Measurements from ENCODE around the gene PPARG. TPM values are rescaled to one million over a fixed set of nuclear protein-coding genes. Genes with fewer than 3 reads are reported as not detected.

The PPARG gene
- total and polyA plus RNA-seq, 3 experiments from 2014 or later = 0.66 to 0.74 TPM; not detected in 1

DNA sequence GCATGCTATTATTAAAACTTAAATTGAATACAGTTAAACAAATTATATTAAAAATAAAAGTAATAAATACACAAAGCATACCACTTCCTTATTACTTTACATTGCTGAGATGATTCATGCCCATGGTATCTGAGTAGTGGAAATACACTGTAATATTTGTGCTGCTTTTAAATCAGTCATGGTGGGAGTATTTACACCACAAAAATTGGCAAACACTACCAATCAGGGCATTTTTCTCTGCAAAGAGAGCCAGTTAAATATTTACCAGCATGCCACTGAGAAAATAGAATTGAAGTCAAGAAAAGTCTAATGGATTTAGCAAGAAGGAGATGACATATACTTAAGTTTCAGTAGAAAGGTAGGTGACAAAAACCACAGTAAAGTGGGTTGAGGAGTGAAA lies 19.6 kb downstream of the PPARG start:
- DNase-seq = no peak
- Histone ChIP-seq H3K36me3 (ENCODE audit: insufficient read depth, low read length) (no peaks in the 10 kb centered on the region), H3K27ac (ENCODE audit: low read depth, low read length) (no peak overlapping the region), H3K27me3 (ENCODE audit: insufficient read depth, low read length, poor library complexity, severe bottlenecking) (no peaks in the 10 kb centered on the region), H3K4me3 (ENCODE audit: low read length) (no peak overlapping the region), H3K4me1 (ENCODE audit: insufficient read depth, low read length) (no peaks in the 10 kb centered on the region), H3K9me3 (ENCODE audit: low read length) (no peaks in the 10 kb centered on the region)
- Mint-ChIP-seq H3K9me3 (no peaks in the 10 kb centered on the region), H3K4me3 (no peak overlapping the region), H3K27me3 (peaks cover 3 to 9% of the 10 kb centered on the region in 2 donors), H3K4me1 (no peaks in the 10 kb centered on the region), H3K27ac (no peak overlapping the region), H3K36me3 (no peaks in the 10 kb centered on the region)
- ChIA-PET POLR2A (no interaction called here), CTCF (no interaction called here)

DNA sequence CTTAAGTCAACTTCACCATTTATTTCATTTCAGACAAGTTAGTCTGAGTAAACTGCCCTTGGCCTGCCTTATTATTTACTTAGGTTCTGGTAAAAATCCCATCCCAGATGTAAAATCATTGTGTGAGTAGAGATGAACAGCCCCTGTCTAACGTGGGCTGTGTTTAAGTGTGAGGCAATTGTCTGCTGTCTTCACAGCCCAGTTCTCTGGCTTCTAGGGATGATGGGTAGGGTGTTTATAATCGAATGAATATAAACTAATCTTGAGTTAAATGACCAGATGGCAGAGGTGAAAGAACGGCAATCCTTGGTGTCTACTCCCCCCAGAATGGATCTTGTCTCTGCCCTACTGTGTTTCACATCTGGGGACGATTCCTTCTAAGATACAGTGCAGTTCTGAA lies 20.8 kb downstream of the PPARG start:
- no peak overlapping the region for H3K27ac ChIP-seq (ENCODE audit: low read depth, low read length)
- H3K27ac Mint-ChIP-seq = no peak overlapping the region
- H3K36me3 Mint-ChIP-seq = no peaks in the 10 kb centered on the region
- no peaks in the 10 kb centered on the region for H3K9me3 Mint-ChIP-seq
- H3K27me3 ChIP-seq (ENCODE audit: insufficient read depth, low read length, poor library complexity, severe bottlenecking) = no peaks in the 10 kb centered on the region
- no peaks in the 10 kb centered on the region for H3K9me3 ChIP-seq (ENCODE audit: low read length)
- peaks cover 3 to 8% of the 10 kb centered on the region in 2 donors for H3K27me3 Mint-ChIP-seq
- no peaks in the 10 kb centered on the region for H3K4me1 ChIP-seq (ENCODE audit: insufficient read depth, low read length)
- no peak for DNase-seq
- no peak overlapping the region for H3K4me3 ChIP-seq (ENCODE audit: low read length)
- H3K4me1 Mint-ChIP-seq = no peaks in the 10 kb centered on the region
- CTCF ChIA-PET = no interaction called here
- no peaks in the 10 kb centered on the region for H3K36me3 ChIP-seq (ENCODE audit: insufficient read depth, low read length)
- H3K4me3 Mint-ChIP-seq = no peak overlapping the region
- POLR2A ChIA-PET = no interaction called here

DNA sequence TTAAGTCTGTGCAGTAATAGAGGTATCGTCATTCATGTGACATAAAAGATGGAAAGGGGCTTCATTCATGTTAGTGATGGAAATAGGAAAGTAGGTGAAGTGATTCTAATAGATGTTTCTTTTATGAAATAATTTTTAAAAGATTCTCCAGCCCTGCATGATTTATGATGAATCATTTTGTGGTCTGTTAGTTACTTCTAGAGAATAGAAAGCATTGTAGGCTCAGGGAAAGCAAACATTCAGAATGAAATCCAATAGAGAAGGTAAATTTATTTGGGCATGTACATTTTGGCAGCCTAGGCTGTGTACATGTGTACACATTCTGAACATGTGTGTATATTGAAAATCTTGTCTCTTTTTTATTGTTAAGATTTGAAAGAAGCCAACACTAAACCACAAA lies 23.1 kb downstream of the PPARG start:
- ChIA-PET POLR2A (no interaction called here), CTCF (no interaction called here)
- Histone ChIP-seq H3K27me3 (ENCODE audit: insufficient read depth, low read length, poor library complexity, severe bottlenecking) (no peaks in the 10 kb centered on the region), H3K4me1 (ENCODE audit: insufficient read depth, low read length) (no peaks in the 10 kb centered on the region), H3K36me3 (ENCODE audit: insufficient read depth, low read length) (no peaks in the 10 kb centered on the region), H3K4me3 (ENCODE audit: low read length) (no peak overlapping the region), H3K9me3 (ENCODE audit: low read length) (no peaks in the 10 kb centered on the region), H3K27ac (ENCODE audit: low read depth, low read length) (no peak overlapping the region)
- Mint-ChIP-seq H3K4me1 (no peaks in the 10 kb centered on the region), H3K4me3 (no peak overlapping the region), H3K27ac (no peak overlapping the region), H3K27me3 (peaks cover 3 to 16% of the 10 kb centered on the region in 2 donors), H3K9me3 (no peaks in the 10 kb centered on the region), H3K36me3 (no peaks in the 10 kb centered on the region)
- DNase-seq = no peak

DNA sequence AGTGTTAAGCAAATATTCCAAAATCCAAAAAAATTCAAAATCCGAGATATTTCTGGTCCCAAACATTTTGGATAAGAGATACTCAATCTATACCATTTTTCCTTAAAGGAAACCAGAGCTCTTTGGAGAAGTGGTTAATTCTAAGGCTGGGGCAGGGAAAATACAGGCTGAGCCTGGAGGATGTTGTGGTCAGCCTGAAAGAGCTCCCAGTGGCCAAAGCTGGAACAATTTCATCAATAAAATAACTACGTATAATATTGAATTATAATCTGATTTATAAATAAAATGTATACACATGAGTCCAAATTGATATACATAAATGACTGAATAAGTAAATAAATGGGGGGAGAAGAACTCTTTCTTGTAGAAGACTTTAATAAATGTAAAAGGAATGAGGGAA lies 24.6 kb downstream of the PPARG start:
- no peaks in the 10 kb centered on the region for H3K27me3 ChIP-seq (ENCODE audit: insufficient read depth, low read length, poor library complexity, severe bottlenecking)
- ChIA-PET CTCF (no interaction called here), POLR2A (no interaction called here)
- H3K27me3 Mint-ChIP-seq = peaks cover 3 to 16% of the 10 kb centered on the region in 2 donors
- no peaks in the 10 kb centered on the region for H3K9me3 Mint-ChIP-seq
- H3K36me3 Mint-ChIP-seq = no peaks in the 10 kb centered on the region
- no peak for DNase-seq
- H3K27ac ChIP-seq (ENCODE audit: low read depth, low read length) = no peak overlapping the region
- no peak overlapping the region for H3K4me3 ChIP-seq (ENCODE audit: low read length)
- no peak overlapping the region for H3K27ac Mint-ChIP-seq
- H3K9me3 ChIP-seq (ENCODE audit: low read length) = no peaks in the 10 kb centered on the region
- no peaks in the 10 kb centered on the region for H3K4me1 Mint-ChIP-seq
- H3K4me3 Mint-ChIP-seq = no peak overlapping the region
- no peaks in the 10 kb centered on the region for H3K4me1 ChIP-seq (ENCODE audit: insufficient read depth, low read length)
- no peaks in the 10 kb centered on the region for H3K36me3 ChIP-seq (ENCODE audit: insufficient read depth, low read length)

DNA sequence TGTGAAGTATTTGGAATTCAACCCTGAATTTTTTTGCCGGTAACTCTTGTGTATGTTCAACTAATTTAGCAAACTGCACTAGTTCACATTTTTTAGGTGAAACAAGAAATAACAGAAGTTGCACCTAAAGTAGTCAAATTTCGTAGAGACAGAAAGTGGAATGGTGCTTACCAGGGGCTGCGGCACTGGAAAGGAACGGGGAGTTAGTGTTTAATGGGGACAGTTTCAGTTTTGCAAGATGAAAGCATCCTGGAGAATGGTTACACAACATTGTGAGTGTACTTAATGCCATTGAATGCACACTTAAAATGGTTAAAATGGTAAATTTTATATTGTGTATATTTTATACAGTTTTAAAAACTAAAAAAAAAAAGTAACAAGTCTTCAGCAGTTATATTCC lies 27.4 kb downstream of the PPARG start:
- Mint-ChIP-seq H3K9me3 (no peaks in the 10 kb centered on the region), H3K36me3 (no peaks in the 10 kb centered on the region), H3K4me1 (no peaks in the 10 kb centered on the region), H3K4me3 (no peak overlapping the region), H3K27ac (no peak overlapping the region), H3K27me3 (peaks cover 4 to 21% of the 10 kb centered on the region in 2 donors)
- no peak overlapping the region for H3K4me3 ChIP-seq (ENCODE audit: low read length)
- ChIA-PET CTCF (no interaction called here), POLR2A (no interaction called here)
- H3K9me3 ChIP-seq (ENCODE audit: low read length) = no peaks in the 10 kb centered on the region
- no peaks in the 10 kb centered on the region for H3K36me3 ChIP-seq (ENCODE audit: insufficient read depth, low read length)
- no peaks in the 10 kb centered on the region for H3K4me1 ChIP-seq (ENCODE audit: insufficient read depth, low read length)
- no peak overlapping the region for H3K27ac ChIP-seq (ENCODE audit: low read depth, low read length)
- DNase-seq = no peak
- H3K27me3 ChIP-seq (ENCODE audit: insufficient read depth, low read length, poor library complexity, severe bottlenecking) = no peaks in the 10 kb centered on the region

DNA sequence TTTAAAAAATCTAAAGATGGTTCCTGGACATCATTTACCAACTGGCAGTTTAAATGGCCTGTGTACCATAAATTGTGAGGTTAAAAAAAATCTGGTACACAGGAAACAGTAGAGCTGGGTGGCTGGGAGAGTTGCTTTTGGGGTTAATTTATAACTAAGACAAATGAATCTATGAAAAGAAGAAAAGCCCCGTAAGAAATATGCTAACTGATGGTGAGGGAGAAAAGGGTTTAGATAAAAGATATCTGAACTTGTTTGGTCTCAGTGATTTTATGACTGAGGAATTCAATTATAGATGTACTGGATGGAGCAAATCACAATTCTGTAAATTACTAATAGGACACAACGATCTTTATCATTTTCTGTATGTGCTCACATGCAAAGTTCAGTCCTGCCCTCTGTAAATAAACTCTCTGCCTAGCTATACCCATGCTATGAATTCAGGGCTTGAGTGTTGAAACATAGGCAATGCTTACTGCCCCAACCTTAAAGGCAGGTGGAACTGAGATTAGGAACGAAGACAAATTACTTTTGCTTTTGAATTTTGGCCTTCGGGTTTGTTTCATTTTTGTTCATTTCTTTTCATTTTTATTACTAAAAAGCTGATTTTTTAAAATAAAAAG lies 28.0 kb downstream of the PPARG start:
- no peak overlapping the region for H3K4me3 Mint-ChIP-seq
- H3K9me3 Mint-ChIP-seq = no peaks in the 10 kb centered on the region
- H3K27me3 Mint-ChIP-seq = peaks cover 4 to 21% of the 10 kb centered on the region in 2 donors
- no peaks in the 10 kb centered on the region for H3K4me1 Mint-ChIP-seq
- DNase-seq = no peak
- no peaks in the 10 kb centered on the region for H3K36me3 ChIP-seq (ENCODE audit: insufficient read depth, low read length)
- no peaks in the 10 kb centered on the region for H3K27me3 ChIP-seq (ENCODE audit: insufficient read depth, low read length, poor library complexity, severe bottlenecking)
- POLR2A ChIA-PET = no interaction called here
- no peaks in the 10 kb centered on the region for H3K9me3 ChIP-seq (ENCODE audit: low read length)
- H3K36me3 Mint-ChIP-seq = no peaks in the 10 kb centered on the region
- H3K4me3 ChIP-seq (ENCODE audit: low read length) = no peak overlapping the region
- H3K27ac ChIP-seq (ENCODE audit: low read depth, low read length) = no peak overlapping the region
- H3K27ac Mint-ChIP-seq = no peak overlapping the region
- no peaks in the 10 kb centered on the region for H3K4me1 ChIP-seq (ENCODE audit: insufficient read depth, low read length)
- CTCF ChIA-PET = no interaction called here

DNA sequence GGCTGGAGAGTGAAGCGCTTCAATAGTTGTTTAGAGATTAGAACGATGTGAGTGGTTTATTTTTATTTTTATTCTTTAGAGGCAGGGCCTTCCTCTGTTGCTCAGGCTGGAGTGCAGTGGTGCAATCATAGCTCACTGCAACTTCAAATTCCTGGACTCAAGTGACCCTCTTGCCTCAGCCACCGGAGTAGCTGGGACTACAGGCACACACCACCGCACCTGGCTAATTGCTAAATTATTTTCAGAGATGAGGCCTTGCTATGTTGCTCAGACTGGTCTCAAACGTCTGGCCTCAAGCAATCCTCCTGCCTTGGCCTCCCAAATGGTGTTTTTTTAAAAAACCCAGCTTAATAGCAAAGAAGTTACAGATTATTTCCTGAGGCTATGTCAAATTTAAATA lies 29.0 kb downstream of the PPARG start:
- Mint-ChIP-seq H3K4me1 (no peaks in the 10 kb centered on the region), H3K27me3 (peaks cover 7 to 25% of the 10 kb centered on the region in 2 donors), H3K4me3 (no peak overlapping the region), H3K36me3 (no peaks in the 10 kb centered on the region), H3K27ac (no peak overlapping the region), H3K9me3 (no peaks in the 10 kb centered on the region)
- Histone ChIP-seq H3K36me3 (ENCODE audit: insufficient read depth, low read length) (no peaks in the 10 kb centered on the region), H3K4me3 (ENCODE audit: low read length) (no peak overlapping the region), H3K27ac (ENCODE audit: low read depth, low read length) (no peak overlapping the region), H3K9me3 (ENCODE audit: low read length) (no peaks in the 10 kb centered on the region), H3K27me3 (ENCODE audit: insufficient read depth, low read length, poor library complexity, severe bottlenecking) (no peaks in the 10 kb centered on the region), H3K4me1 (ENCODE audit: insufficient read depth, low read length) (no peaks in the 10 kb centered on the region)
- ChIA-PET POLR2A (no interaction called here), CTCF (interaction anchor here (1.0 kb wide), 1 partner anchor 10 kb away, joined by 4 read pairs; no protein-coding TSS in a partner anchor)
- no peak for DNase-seq

DNA sequence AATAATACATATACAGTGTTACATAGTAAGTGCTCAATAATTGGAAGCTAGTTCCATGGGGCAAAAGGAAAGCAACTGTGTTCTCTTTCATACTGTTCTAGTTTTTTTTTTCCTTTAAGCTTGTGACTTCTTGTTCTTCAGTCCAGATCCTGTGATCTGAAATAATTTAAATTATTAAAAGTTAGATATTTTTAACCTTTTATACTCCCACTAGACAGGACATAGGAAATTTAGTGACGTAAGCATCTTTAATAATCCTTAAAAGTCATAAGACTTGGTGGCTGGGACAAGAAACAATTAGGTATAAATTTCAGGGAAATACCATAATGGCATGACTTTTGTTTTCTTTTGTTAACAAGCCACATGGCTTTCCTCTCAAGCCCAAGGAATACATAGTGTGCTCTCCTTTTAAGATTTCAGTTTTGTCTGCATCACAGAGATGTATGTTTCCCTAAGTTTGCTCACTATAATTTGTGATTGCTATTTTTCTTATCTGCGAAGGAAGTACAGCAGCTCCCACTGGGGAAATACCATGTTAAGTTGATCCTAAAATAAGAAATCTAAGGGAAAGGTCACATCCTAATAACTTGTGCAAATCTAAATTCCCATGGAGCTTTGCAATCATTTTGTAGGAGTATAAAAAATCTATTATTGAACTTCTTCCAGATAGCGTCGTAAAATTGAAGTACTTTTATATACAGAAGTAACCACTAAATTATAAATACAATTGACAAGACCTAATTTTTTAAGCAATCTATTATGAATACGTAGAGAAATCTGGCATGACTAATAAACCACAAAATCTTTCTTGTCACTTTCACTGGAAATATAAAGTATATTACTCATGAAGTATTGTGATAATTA lies 30.1 kb downstream of the PPARG start:
- ChIA-PET CTCF (interaction anchor here (1.0 kb wide), 1 partner anchor 8 kb away, joined by 4 read pairs; no protein-coding TSS in a partner anchor), POLR2A (no interaction called here)
- peaks cover 7 to 25% of the 10 kb centered on the region in 2 donors for H3K27me3 Mint-ChIP-seq

More for the DNA sequence above, 30.1 kb downstream of the PPARG start:
- H3K36me3 ChIP-seq (ENCODE audit: insufficient read depth, low read length) = no peaks in the 10 kb centered on the region
- H3K4me1 Mint-ChIP-seq = no peaks in the 10 kb centered on the region
- H3K36me3 Mint-ChIP-seq = no peaks in the 10 kb centered on the region
- H3K27me3 ChIP-seq (ENCODE audit: insufficient read depth, low read length, poor library complexity, severe bottlenecking) = no peaks in the 10 kb centered on the region
- H3K27ac ChIP-seq (ENCODE audit: low read depth, low read length) = no peak overlapping the region
- no peak for DNase-seq
- H3K4me3 ChIP-seq (ENCODE audit: low read length) = no peak overlapping the region
- H3K27ac Mint-ChIP-seq = no peak overlapping the region
- H3K4me3 Mint-ChIP-seq = no peak overlapping the region
- no peaks in the 10 kb centered on the region for H3K9me3 Mint-ChIP-seq
- no peaks in the 10 kb centered on the region for H3K9me3 ChIP-seq (ENCODE audit: low read length)
- H3K4me1 ChIP-seq (ENCODE audit: insufficient read depth, low read length) = no peaks in the 10 kb centered on the region
